ENCODE data around the gene ZFPL1.

Gene ZFPL1

DNA sequence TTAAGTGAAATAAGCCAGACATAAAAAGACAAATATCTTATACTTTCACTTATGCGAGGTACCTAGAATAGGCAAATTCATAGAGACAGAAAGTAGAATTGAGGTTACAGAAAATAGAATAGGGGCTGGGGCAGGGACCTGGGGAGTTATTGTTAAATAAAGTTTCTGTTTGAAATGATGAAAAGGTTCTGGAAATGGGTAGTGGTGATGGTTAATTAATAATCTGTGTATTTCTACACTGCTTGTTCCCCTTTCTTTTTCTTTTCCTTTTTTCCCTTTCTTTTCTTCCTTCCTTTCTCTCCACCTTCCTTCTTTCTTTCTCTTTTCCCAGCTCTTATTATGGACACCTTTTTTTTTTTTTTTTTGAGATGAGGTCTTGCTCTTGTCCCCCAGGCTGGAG lies 28.5 kb upstream of the ZFPL1 start:
- peaks cover 20% of the 10 kb centered on the region for H3K4me1 Mint-ChIP-seq (ENCODE audit: low read depth)
- no peak overlapping the region for H3K27ac Mint-ChIP-seq
- no peaks in the 10 kb centered on the region for H3K9me3 Mint-ChIP-seq
- no peaks in the 10 kb centered on the region for H3K36me3 Mint-ChIP-seq (ENCODE audit: low read depth)
- peaks cover 3% of the 10 kb centered on the region for H3K27me3 Mint-ChIP-seq (ENCODE audit: low read depth)
- no peak overlapping the region for H3K4me3 Mint-ChIP-seq

- Mint-ChIP-seq H3K27me3 (ENCODE audit: low read depth) (peaks cover 3% of the 10 kb centered on the region), H3K36me3 (ENCODE audit: low read depth) (no peaks in the 10 kb centered on the region), H3K27ac (no peak overlapping the region), H3K4me3 (no peak overlapping the region), H3K9me3 (no peaks in the 10 kb centered on the region), H3K4me1 (ENCODE audit: low read depth) (peaks cover 27% of the 10 kb centered on the region)
Observed at GRCh38 chr11:65056999-65057398, 27.0 kb upstream of the ZFPL1 start.

DNA sequence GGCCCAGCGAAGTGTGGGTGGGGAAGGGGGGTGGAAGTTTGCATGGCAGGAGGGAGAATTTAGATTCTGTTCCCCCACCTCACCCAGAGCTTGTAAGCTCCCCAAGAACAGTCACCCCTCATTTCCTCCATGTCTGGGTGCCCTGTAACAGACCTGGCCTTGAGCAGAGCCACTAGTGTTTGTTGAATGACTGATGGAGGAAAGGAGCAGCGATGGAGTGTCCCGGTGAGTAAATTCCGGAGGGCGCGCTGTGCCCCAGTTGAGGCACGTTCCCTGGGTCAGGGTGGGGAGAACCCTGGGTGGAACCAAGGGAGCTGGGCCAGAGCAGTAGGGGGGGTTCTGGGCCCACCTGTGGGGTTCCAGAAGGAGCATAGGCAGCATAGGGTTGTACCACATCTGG lies 26.5 kb upstream of the ZFPL1 start:
- no peaks in the 10 kb centered on the region for H3K9me3 Mint-ChIP-seq
- H3K4me3 Mint-ChIP-seq = no peak overlapping the region
- peaks cover 27% of the 10 kb centered on the region for H3K4me1 Mint-ChIP-seq (ENCODE audit: low read depth)
- H3K27ac Mint-ChIP-seq = no peak overlapping the region
- peaks cover 3% of the 10 kb centered on the region for H3K27me3 Mint-ChIP-seq (ENCODE audit: low read depth)
- H3K36me3 Mint-ChIP-seq (ENCODE audit: low read depth) = no peaks in the 10 kb centered on the region

DNA sequence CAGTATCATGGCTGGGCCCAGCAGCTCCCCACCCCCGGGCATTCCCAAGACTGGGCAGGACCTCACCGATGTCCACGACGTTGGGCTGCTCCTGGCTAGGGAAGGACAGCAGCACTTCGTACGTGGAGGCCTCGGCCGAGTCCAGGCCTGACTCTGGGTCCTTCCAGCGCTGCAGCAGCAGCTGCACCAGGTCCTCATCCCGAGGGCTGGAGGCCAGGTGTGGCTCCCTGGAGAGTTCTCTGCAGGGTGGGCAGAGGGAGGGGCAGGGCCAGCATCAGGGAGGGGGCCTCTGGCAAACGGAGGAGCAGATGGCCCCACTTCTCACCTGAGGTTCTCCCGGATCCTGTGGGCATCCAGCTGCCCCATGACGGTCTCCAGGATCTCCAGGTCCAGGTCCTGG lies 26.0 kb upstream of the ZFPL1 start:
- peaks cover 27% of the 10 kb centered on the region for H3K4me1 Mint-ChIP-seq (ENCODE audit: low read depth)
- no peak overlapping the region for H3K4me3 Mint-ChIP-seq
- no peaks in the 10 kb centered on the region for H3K36me3 Mint-ChIP-seq (ENCODE audit: low read depth)
- H3K9me3 Mint-ChIP-seq = no peaks in the 10 kb centered on the region
- H3K27ac Mint-ChIP-seq = no peak overlapping the region
- no peaks in the 10 kb centered on the region for H3K27me3 Mint-ChIP-seq (ENCODE audit: low read depth)

DNA sequence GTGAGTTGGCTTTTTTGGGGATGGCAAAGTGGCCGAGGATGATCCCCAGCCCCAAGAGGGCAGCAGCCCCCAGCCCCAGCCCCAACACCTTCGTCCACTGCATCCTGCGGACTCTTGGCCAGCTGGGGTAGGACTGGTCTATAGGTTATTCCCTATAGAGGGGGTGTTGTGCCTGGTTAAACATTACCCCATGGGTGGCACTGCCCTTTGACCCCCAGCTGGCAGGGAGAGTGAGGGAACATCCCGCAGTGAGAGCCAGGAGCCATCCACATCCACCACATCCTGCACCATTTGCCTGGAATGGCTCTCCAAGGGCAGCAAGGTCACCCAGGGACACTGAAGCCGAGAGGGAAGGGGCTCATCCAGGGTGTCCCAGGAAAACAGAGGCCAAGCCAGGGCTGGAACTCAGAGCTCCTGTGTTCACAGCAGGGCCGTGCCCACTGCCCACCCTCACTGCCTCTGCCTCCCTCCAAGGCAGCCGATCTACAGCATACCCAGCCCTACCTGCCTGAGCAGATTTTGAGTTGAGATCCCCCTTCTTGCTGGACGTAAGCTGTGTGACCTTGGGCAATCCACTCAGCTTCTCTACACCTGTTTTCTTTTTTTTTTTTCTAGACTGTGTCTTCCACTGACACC lies 25.5 kb upstream of the ZFPL1 start, which contains the start of gene NAALADL1:
TSS of gene NAALADL1 (minus strand) at position 135 of the 636 bp plus-strand sequence. CDS start at position 103, 32 bp downstream.
- peaks cover 27% of the 10 kb centered on the region for H3K4me1 Mint-ChIP-seq (ENCODE audit: low read depth)
- H3K36me3 Mint-ChIP-seq (ENCODE audit: low read depth) = no peaks in the 10 kb centered on the region
- no peaks in the 10 kb centered on the region for H3K27me3 Mint-ChIP-seq (ENCODE audit: low read depth)
- H3K4me3 Mint-ChIP-seq = no peak within 1 kb of the TSS
- H3K9me3 Mint-ChIP-seq = no peaks in the 10 kb centered on the region
- H3K27ac Mint-ChIP-seq = no peak within 1 kb of the TSS

GRCh38 chr11:65059523-65059922 lies 24.5 kb upstream of the ZFPL1 start:
- H3K4me3 Mint-ChIP-seq = no peak overlapping the region
- peaks cover 17% of the 10 kb centered on the region for H3K4me1 Mint-ChIP-seq (ENCODE audit: low read depth)
- H3K36me3 Mint-ChIP-seq (ENCODE audit: low read depth) = no peaks in the 10 kb centered on the region
- no peak overlapping the region for H3K27ac Mint-ChIP-seq
- no peaks in the 10 kb centered on the region for H3K27me3 Mint-ChIP-seq (ENCODE audit: low read depth)
- H3K9me3 Mint-ChIP-seq = no peaks in the 10 kb centered on the region

- H3K4me3 Mint-ChIP-seq = no peak overlapping the region
- H3K27ac Mint-ChIP-seq = no peak overlapping the region
- H3K4me1 Mint-ChIP-seq (ENCODE audit: low read depth) = peaks cover 16% of the 10 kb centered on the region
- no peaks in the 10 kb centered on the region for H3K9me3 Mint-ChIP-seq
- no peaks in the 10 kb centered on the region for H3K36me3 Mint-ChIP-seq (ENCODE audit: low read depth)
- no peaks in the 10 kb centered on the region for H3K27me3 Mint-ChIP-seq (ENCODE audit: low read depth)
Observed at GRCh38 chr11:65059959-65060824, 23.8 kb upstream of the ZFPL1 start.

DNA sequence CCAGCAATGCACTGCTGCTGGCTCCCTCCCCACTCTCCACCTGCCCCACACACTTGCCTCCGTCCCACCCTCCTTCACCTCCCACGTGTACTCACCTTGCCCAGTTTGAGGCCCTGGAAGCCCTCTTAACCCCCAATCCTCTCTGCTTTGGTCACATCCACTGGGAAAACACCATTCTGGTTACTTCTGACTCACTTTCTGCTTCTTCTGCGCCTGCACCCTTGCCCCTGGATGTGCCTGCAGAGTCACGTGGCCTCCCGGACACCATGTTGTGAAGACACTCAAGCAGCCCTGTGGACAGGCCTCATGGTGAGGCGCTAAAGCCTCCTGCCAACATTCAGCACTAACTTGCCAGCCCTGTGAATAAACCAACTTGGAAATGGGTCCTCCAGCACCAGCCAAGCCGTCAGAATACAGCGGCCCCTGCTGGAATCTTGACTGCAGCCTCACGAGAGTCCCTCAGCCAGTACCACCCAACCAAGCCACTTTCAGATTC lies 23.1 kb upstream of the ZFPL1 start:
- Mint-ChIP-seq H3K27me3 (ENCODE audit: low read depth) (no peaks in the 10 kb centered on the region), H3K36me3 (ENCODE audit: low read depth) (no peaks in the 10 kb centered on the region), H3K27ac (peak overlapping the region; percentile 28), H3K4me1 (ENCODE audit: low read depth) (peaks cover 14% of the 10 kb centered on the region), H3K4me3 (no peak overlapping the region), H3K9me3 (no peaks in the 10 kb centered on the region)

DNA sequence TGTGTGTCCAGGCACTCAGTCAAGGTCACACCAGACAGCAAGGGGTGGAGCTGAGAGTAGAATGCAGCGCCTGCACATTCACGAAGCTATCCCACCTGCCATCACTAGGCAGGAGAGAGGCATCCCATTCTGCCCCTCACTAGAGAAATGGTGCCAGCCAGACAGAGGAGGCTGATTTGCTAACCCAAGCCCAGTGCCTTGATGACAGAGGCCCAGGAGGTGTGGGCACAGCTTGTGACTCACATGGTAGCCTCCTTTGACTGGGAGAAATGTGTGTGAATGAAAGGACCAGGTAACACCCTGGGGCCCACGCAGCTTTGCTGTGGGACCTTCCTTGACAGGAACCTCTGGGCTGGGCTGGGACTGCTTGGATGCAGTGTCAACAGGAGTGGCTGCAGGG lies 20.5 kb upstream of the ZFPL1 start:
- H3K4me3 Mint-ChIP-seq = no peak overlapping the region
- H3K36me3 Mint-ChIP-seq (ENCODE audit: low read depth) = no peaks in the 10 kb centered on the region
- H3K27me3 Mint-ChIP-seq (ENCODE audit: low read depth) = no peaks in the 10 kb centered on the region
- peaks cover 11% of the 10 kb centered on the region for H3K4me1 Mint-ChIP-seq (ENCODE audit: low read depth)
- H3K27ac Mint-ChIP-seq = no peak overlapping the region
- H3K9me3 Mint-ChIP-seq = no peaks in the 10 kb centered on the region

- H3K9me3 Mint-ChIP-seq = no peaks in the 10 kb centered on the region
- H3K4me3 Mint-ChIP-seq = no peak overlapping the region
- H3K27ac Mint-ChIP-seq = no peak overlapping the region
- no peaks in the 10 kb centered on the region for H3K27me3 Mint-ChIP-seq (ENCODE audit: low read depth)
- peaks cover 11% of the 10 kb centered on the region for H3K4me1 Mint-ChIP-seq (ENCODE audit: low read depth)
- no peaks in the 10 kb centered on the region for H3K36me3 Mint-ChIP-seq (ENCODE audit: low read depth)
Observed at GRCh38 chr11:65064847-65065240, 19.2 kb upstream of the ZFPL1 start.

GRCh38 chr11:65065851-65066250 lies 18.2 kb upstream of the ZFPL1 start:
- H3K9me3 Mint-ChIP-seq = no peaks in the 10 kb centered on the region
- H3K4me3 Mint-ChIP-seq = no peak overlapping the region
- no peaks in the 10 kb centered on the region for H3K36me3 Mint-ChIP-seq (ENCODE audit: low read depth)
- no peaks in the 10 kb centered on the region for H3K27me3 Mint-ChIP-seq (ENCODE audit: low read depth)
- H3K4me1 Mint-ChIP-seq (ENCODE audit: low read depth) = peaks cover 3% of the 10 kb centered on the region
- H3K27ac Mint-ChIP-seq = no peak overlapping the region

GRCh38 chr11:65066315-65066714 lies 17.7 kb upstream of the ZFPL1 start:
- no peaks in the 10 kb centered on the region for H3K36me3 Mint-ChIP-seq (ENCODE audit: low read depth)
- no peaks in the 10 kb centered on the region for H3K27me3 Mint-ChIP-seq (ENCODE audit: low read depth)
- H3K9me3 Mint-ChIP-seq = no peaks in the 10 kb centered on the region

DNA sequence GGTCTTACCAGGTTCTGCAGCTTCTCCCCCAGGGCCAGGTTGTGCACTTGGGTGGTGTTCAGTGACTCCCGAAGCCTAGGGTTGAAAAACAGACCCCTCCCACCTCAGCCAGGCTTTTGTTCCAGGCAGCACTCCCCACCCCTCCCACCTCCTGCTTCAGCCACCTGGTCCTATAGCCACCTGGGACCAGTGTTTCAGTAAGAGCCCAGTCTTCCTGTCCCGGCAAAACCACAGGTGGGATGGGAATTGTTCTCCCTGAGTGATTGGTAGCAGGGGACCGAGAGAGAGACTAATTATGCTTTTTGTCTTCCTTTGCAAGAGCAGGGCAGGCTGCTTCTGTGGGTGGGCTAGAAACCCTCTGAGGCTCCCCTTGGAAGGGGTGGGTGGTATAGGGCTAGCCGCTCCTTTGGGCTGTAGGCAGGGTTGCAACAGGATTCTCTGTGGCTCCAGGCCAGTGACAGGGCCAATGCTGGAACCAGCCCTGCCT lies 17.2 kb upstream of the ZFPL1 start:
- H3K4me1 Mint-ChIP-seq (ENCODE audit: low read depth) = no peaks in the 10 kb centered on the region
- H3K36me3 Mint-ChIP-seq (ENCODE audit: low read depth) = no peaks in the 10 kb centered on the region
- no peaks in the 10 kb centered on the region for H3K27me3 Mint-ChIP-seq (ENCODE audit: low read depth)
- no peaks in the 10 kb centered on the region for H3K9me3 Mint-ChIP-seq
- no peak overlapping the region for H3K4me3 Mint-ChIP-seq
- H3K27ac Mint-ChIP-seq = no peak overlapping the region

More at GRCh38 chr11:65066315-65066714, 17.7 kb upstream of the ZFPL1 start:
- no peaks in the 10 kb centered on the region for H3K4me1 Mint-ChIP-seq (ENCODE audit: low read depth)
- H3K4me3 Mint-ChIP-seq = no peak overlapping the region
- H3K27ac Mint-ChIP-seq = no peak overlapping the region

DNA sequence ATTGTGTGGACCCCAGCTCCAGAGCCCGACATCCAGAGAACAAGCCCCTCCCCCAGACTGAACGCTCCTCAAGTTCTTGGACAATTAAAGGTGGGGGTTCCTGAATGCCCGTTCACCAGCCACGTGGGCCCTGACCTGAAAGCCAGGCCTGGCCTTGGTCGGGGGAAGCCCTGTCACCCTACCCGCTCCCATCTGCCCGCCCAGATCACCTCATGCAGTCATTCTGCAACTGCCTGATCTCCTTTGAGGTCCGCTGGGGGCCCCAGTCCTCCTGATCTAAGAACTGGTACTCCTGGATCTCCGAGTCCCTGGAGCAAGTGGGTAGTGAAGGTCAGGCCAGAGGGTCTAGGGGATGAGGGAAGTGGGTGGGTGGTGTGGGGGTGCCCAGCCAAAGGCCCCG lies 16.6 kb upstream of the ZFPL1 start:
- Mint-ChIP-seq H3K27ac (no peak overlapping the region), H3K9me3 (no peaks in the 10 kb centered on the region), H3K27me3 (ENCODE audit: low read depth) (no peaks in the 10 kb centered on the region), H3K4me3 (no peak overlapping the region), H3K4me1 (ENCODE audit: low read depth) (no peaks in the 10 kb centered on the region), H3K36me3 (ENCODE audit: low read depth) (no peaks in the 10 kb centered on the region)

DNA sequence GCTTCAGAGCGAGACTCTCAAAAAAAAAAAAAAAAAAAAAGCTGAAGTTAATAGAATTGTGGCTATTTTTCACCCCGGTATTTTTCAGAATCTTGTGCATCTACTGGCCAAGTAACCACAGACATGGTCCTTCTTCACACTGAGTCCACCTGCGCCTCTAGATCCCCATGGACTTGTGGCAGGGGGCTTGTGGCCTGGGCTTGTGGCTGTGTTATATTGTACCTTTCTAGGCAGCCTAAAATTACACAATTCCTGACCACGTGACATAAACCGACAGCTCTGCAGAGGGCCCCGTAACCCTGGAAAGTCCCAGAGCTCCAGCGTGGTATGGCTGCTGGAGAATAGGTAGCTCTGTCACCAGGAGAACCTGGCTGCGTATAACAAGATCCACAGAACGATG lies 14.8 kb upstream of the ZFPL1 start:
- H3K4me3 Mint-ChIP-seq = no peak overlapping the region
- no peaks in the 10 kb centered on the region for H3K36me3 Mint-ChIP-seq (ENCODE audit: low read depth)
- H3K27ac Mint-ChIP-seq = no peak overlapping the region
- H3K9me3 Mint-ChIP-seq = no peaks in the 10 kb centered on the region
- peaks cover 3% of the 10 kb centered on the region for H3K4me1 Mint-ChIP-seq (ENCODE audit: low read depth)
- H3K27me3 Mint-ChIP-seq (ENCODE audit: low read depth) = no peaks in the 10 kb centered on the region

All from T-helper 1 cell treated with Interleukin-12 subunit alpha and Interleukin-12 subunit beta and Interleukin-4 antibody, amounts not matched to agents 30 μg/mL and 1 μg/mL, for 36 hours (primary cell).